Measurements from ENCODE around the gene NFATC1.

Gene NFATC1

GRCh38 chr18:79459946-79460480, 64.3 kb downstream of the NFATC1 start:
- no peak for FAIRE-seq

GRCh38 chr18:79460481-79461300, 65.0 kb downstream of the NFATC1 start:
- no peak for FAIRE-seq

- no peak for FAIRE-seq
Observed at GRCh38 chr18:79461627-79462026, 65.9 kb downstream of the NFATC1 start.

- no peak for FAIRE-seq
Observed at GRCh38 chr18:79463424-79463960, 67.8 kb downstream of the NFATC1 start.

- no peak for FAIRE-seq
Observed at GRCh38 chr18:79465392-79465991, 69.8 kb downstream of the NFATC1 start.

- FAIRE-seq = no peak
Observed at GRCh38 chr18:79466591-79466990, 70.9 kb downstream of the NFATC1 start.

GRCh38 chr18:79467126-79467525, 71.4 kb downstream of the NFATC1 start:
- no peak for FAIRE-seq

- FAIRE-seq = no peak
Observed at GRCh38 chr18:79468119-79468789, 72.5 kb downstream of the NFATC1 start.

GRCh38 chr18:79469309-79469708, 73.6 kb downstream of the NFATC1 start:
- FAIRE-seq = no peak

- FAIRE-seq = no peak
Observed at GRCh38 chr18:79469751-79470505, 74.2 kb downstream of the NFATC1 start.

GRCh38 chr18:79470547-79470946, 74.8 kb downstream of the NFATC1 start:
- FAIRE-seq = no peak

GRCh38 chr18:79471046-79471445, 75.3 kb downstream of the NFATC1 start:
- no peak for FAIRE-seq

- FAIRE-seq = no peak
Observed at GRCh38 chr18:79471597-79471996, 75.9 kb downstream of the NFATC1 start.

- FAIRE-seq = no peak
Observed at GRCh38 chr18:79472176-79472575, 76.4 kb downstream of the NFATC1 start.

- FAIRE-seq = no peak
Observed at GRCh38 chr18:79472946-79473345, 77.2 kb downstream of the NFATC1 start.

- no peak for FAIRE-seq
Observed at GRCh38 chr18:79476031-79476917, 80.5 kb downstream of the NFATC1 start.

GRCh38 chr18:79476918-79477571, 81.3 kb downstream of the NFATC1 start:
- FAIRE-seq = no peak

GRCh38 chr18:79477711-79478483, 82.2 kb downstream of the NFATC1 start:
- no peak for FAIRE-seq

- FAIRE-seq = no peak
Observed at GRCh38 chr18:79478484-79479115, 82.9 kb downstream of the NFATC1 start.
